ENCODE results near the gene OSTN.
"Not testable (repeated sequence)": the region's sequence is repeated elsewhere in the genome, so short reads cannot be mapped to it uniquely, and the experiment has no call there.

Gene OSTN, protein sequence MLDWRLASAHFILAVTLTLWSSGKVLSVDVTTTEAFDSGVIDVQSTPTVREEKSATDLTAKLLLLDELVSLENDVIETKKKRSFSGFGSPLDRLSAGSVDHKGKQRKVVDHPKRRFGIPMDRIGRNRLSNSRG

DNA sequence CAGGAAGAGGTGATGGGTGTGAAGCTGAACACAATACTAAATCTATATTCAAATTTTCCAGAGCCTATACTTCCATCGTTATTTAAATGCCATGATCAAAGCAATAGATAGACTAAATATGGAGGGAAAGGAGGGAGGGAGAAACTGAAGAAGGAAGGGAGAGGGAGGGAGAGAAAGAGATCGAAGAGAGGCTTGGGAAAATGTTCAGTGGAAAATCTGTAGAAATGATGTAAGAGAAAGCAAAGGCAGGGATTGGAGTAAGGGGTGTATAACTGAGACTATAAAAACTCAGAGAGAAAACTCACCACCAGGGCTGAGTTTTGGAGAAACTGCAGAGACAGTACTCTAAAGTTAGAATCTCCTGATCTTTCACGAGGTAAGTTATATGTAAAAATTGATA lies at the start of gene OSTN:
Gene OSTN (plus strand): TSS at position 310 of the 400 bp plus-strand sequence. CDS start 13,292 bp downstream, outside the sequence.
- no peak for DNase-seq

DNA sequence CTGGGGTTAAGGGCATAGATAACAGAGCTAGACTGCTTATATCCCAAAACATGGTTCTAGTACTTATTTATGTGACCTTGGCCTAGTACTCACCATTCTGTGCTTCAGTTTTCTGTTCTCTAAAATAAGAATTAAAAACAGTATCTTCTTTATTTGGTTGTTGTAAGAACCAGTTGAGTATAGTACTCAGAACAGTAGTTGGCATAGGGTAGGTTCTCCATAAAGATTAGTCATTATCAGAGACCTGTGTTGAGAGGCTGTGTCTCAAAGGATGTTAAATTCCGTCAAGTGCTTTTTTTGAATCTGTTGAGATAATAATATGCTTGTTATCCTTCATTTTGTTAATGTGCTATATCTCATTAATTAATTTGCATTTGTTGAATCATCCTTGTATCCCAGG lies 47.4 kb upstream of the OSTN start:
- no peak for DNase-seq

DNA sequence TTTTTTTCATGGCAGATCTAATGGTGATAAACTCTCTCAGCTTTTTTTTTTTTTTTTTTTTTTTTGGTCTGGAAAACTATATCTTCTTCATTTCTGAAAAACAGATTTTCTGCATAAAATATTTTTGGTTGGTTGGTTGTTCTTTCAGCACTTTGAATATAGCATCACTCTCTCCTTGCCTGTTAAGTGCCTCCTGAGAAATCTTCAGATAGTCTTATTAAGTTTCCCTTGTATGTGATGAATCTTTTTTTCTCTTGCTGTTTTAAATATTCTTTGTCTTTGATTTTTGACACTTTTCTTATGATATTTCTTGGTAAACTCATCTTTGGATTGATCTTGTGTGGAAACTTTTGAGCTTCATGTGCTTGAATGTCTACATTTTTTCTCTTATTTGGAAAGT lies 44.2 kb upstream of the OSTN start:
- no peak for DNase-seq

DNA sequence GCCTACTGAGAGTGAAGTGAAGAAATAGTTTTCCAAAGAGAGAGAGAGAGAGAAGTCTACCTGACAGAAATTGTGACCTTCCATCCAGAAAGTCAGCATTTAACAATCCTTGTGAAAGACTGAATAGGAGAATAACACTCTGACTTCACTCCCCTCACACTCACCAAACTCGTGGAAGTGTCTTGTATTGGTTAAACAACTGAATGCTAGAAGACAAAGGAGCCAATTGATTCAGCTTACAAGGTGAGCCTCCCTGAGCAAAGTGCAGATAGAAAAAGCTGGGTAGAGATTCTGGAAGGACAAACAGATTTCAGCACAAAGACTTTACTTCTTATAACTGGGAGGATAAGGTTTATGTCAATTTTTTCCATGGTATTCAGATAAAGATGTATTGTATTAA lies 40.8 kb upstream of the OSTN start:
- no peak for DNase-seq

DNA sequence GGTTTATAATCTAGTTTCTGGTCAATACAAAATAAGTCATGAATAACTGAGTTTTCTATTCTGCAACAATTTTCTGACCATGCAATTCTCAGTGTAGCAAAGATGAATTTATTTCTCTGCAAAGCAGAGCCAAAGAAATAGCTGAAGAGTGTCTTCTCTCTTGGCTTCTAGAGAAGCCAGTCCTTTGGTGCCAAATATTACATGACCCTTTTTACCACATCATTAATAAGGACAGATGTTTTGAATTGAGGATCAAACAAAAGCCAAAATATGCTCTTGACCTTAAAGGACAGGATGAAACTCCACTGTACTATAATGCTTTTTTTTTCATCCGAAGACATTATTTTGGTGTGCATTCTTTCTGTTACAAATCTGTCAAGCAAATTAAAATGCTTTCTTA lies 40.2 kb upstream of the OSTN start:
- DNase-seq = no peak

DNA sequence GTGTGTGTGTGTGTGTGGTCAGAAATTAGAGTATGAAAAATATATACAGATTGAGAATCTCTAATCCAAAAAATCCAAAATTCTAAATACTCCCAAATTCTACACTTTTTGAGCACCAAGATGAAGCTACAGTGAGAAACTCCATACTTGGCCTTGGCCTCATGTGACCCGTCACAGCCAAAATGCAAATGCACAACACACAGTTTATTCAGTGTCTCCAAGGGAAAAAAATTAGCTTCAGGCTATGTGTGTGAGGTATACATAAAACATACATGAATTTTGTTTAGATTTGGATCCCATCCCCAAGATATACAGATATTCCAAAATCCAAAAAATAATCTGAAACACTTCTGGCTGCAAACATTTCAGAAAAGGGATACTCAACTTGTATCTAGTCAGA lies 33.2 kb upstream of the OSTN start:
- no peak for DNase-seq

DNA sequence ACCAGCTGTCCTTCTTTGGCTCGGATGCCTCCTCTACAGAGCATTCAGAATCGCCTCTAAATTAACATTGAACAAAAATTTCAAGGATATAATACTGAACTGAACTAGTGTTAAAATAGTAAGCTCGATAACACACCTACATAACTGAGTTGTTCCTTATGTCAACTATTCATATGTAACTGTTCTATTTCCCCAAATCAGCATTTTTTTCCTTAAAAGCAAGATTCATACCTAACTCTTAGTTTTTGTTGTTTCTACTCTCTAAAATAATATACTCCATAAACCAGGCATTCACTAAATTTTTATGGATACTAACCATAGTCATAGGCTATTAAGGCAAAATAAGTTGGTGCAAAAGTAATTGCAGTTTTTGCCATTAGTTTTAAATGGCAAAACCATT lies 32.7 kb upstream of the OSTN start:
- no peak for DNase-seq

DNA sequence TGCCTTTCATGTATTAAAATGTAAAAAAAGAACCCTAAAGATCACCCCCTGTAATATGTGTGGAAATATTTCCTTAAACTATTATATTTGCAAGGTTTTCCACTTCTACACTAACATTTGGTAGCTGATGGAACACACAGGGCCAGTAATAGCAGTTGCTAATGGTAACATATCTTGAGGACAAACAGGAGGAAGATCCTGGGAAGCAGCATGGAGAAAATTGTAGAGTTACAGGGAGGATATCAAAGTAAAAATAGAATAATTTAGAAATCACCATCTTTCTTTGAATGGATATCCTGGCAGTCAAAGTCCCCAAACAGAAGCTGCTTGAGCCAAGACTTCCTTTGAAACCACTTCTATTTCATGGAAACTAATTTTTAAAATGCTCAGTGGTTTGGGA lies 29.5 kb upstream of the OSTN start:
- no peak for DNase-seq

DNA sequence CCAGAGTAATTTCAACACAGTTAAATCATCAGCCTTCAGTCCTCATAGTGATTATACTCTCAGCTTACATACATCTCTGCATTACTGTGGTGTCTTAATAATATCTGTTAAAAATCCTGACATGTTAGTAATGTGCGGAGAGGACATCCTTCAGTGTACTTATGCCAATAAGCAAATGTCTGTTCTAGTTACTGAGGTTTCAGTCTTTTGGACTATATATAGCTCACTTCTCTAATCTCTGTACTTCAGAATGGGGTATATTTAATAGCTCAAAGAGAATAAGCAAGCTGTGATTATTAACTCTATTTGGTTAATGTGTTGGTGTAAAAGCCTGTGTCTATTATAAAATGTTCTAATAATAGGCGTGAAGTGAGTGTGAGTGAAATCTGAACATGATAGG lies 28.9 kb upstream of the OSTN start:
- DNase-seq = no peak

DNA sequence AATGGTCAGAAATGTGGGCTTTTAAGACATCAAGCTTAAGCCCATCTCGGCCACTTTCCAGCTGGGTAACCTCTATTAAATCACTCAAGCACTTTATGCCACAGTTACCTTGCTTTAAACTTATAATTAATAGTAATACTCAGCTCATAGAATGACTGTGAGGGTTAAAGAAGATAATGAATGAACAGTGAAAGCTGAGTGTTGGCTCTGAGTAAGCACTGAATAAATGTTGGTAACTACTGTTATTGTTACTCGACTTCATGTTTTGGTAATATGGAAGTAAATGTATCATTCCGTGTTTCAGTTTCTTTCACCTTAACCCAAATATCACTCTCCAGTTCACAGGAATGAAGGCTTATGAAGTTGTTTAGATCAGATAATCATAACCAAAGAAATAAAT lies 23.9 kb upstream of the OSTN start:
- no peak for DNase-seq

DNA sequence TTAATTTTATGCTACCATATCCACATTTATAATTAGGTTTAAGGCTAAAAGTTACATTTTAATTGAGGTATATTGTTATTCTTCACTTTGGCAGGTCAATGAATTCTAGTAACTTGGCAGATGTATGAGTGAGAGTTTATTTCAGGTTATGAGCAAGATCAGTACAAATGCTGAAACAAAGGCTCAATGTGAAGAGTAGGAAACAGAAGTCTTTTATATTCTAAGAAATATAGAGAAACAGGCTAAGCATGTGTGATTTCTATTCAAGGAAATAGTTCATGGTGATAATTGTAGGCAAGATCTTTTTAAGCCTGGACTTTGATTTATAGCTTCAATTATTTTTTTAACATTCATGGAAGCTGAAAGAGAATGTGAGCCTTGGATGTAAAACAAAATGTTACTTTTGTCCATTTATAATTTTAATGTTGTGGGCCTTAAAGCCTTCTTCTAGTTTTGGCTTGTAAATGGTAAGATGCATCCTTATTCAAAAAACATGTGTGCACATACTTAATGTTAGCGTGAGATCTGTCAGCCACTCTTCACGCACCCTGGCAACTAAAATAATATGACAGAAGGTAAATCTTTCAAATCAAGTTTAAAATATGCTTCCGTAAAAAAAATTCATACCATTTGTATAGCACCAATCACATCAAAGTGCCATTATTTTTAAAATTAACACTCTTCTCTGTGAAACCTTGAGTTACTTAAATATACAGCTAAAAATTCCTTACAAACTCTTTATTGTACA lies 22.8 kb upstream of the OSTN start:
- no peak for DNase-seq

DNA sequence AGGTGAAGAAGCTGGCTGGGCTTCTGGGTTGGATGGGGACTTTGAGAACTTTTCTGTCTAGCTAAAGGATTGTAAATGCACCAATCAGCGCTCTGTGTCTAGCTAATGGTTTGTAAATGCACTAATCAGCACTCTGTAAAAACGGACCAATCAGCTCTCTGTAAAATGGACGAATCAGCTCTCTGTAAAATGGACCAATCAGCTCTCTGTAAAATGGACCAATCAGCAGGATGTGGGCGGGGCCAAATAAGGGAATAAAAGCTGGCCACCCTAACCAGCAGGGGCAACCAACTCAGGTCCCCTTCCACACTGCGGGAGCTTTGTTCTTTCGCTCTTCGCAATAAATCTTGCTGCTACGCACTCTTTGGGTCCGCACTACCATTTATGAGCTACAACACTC lies 13.7 kb upstream of the OSTN start:
- not testable (repeated sequence) for DNase-seq

DNA sequence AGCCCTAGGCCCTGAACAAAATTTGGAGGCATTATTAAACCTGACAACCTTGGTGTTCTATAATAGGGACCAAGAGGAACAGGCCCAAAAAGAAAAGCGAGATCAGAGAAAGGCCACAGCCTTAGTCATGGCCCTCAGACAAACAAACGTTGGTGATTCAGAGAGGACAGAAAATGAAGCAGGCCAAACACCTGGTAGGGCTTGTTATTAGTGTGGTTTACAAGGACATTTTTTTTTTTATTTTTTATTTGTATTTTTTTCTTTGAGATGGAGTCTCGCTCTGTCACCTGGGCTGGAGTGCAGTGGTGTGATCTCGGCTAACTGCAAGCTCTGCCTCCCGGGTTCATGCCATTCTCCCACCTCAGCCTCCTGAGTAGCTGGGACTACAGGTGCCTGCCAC lies 10.8 kb upstream of the OSTN start:
- DNase-seq = not testable (repeated sequence)

DNA sequence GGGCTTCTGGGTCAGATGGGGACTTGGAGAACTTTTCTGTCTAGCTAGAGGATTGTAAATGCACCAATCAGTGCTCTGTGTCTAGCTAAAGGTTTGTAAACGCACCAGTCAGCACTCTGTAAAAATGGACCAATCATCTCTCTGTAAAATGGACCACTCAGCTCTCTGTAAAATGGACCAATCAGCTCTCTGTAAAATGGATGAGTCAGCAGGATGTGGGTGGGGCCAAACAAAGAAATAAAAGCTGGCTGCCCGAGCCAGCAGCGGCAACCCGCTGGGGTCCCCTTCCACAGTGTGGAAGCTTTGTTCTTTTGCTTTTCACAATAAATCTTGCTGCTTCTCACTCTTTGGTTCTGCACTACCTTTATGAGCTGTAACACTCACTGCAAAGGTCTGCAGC lies 6.8 kb upstream of the OSTN start:
- not testable (repeated sequence) for DNase-seq

DNA sequence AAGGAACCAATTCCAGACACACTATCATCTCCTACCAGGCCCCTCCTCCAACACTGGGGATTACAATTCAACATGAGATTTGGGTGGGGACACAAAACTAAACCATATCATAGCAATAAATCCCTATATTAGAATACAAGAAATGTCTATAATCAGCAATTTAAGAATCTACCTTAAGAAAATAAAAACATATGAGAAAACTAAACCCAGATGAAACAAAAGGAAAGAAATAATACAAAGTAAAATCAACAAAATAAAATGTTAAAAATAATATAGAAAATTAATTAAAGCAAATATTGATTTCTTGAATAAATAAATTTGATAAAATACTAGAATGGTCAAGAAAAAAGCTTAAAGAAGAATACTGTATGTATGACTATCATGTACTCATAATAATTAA lies 6.1 kb upstream of the OSTN start:
- no peak for DNase-seq

DNA sequence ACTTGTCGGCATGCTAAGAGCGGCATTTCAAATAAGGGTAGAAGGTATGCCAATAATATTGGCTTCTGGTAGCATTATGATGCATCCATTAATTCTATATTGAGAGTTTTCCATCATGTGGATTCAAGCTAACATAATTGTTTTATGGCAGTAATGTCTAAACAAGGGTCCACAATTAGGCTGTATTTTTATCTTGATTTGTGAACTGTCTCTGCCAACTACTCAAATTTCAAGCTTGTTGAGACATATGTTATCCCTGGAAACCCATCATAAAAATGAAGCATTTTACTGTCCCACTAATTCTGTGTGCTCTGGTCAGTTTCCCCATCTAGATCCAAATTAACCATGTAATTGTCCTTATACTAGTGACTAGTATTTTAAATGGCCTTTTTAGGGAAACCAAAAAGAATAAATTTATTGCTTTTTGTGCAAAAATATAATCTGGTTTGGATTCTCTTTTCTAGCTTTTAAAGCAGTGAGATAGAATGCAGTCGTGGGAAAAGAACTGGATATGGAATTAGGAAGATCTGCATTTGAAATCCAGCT lies 1.2 kb upstream of the OSTN start:
- DNase-seq = no peak

DNA sequence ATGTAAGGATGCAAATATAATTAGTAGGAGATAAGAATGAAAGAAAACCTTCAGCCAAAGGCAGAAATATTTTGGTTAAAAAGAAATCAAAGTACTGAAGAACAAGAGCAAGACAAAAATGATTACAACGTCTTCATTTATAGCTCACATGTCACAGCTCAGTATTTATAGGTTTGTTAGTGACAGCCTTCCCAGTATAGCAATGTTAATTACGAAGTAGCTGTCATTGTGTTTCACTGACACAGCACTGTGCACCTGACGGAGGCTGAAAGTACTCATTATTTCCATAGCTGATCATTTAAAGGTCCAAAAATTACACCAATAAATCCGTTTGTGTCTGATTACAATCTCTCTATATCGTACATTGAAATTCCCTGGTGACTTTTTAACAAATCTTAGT lies 561 bp upstream of the OSTN start:
- no peak for DNase-seq

DNA sequence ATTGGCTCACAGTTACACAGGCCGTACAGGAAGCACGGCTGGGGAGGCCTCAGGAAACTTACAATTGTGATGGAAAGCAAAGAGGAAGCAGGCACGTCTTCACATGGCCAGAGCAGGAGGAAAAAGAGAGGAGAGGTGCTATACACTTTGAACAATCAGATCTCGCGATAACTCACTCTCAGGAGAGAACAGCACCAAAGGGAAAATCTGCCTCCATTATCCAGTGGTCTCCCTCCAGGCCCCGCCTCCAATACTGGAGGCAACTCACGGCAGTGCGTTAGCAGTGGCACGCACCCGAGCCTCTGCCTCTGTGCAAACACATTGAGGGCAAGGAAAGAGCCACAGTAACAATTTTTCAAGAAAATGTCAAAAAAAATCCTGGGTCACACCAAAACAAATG lies 11.0 kb downstream of the OSTN start:
- DNase-seq = no peak

DNA sequence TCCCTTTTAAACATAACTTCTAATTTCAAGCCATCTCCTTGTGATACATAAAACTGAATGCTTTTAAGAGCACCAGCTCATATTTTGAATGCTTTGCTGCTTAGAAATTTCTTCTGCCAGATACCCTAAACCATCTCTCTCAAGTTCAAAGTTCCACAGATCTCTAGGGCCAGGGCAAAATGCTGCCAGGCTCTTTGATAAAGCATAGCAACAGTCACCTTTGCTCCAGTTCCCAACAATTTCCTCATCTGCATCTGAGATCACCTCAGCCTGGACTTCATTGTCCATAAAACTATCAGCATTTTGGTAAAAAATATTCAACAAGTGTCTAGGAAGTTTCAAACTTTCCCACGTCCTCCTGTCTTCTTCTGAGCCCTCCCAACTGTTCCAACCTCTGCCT lies 17.5 kb downstream of the OSTN start:
- DNase-seq = no peak

DNA sequence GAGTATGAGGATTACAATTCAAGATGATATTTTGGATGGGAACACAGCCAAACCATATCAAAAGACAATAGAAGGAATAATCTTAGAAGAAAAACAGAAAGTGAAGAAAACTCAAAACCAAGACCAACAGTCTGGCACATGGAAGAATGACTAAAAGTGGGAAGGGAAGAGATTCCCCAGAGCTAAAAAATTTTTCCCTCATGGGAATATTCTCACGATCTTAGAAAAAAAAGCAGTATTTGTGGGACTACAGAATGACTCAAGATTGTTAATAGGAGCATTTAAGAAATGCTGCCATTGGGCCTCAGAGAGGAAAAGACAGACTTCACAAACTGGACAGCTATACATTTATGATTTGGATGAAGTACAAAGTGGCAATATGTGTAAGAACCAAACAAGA lies 18.3 kb downstream of the OSTN start:
- DNase-seq = no peak

DNA sequence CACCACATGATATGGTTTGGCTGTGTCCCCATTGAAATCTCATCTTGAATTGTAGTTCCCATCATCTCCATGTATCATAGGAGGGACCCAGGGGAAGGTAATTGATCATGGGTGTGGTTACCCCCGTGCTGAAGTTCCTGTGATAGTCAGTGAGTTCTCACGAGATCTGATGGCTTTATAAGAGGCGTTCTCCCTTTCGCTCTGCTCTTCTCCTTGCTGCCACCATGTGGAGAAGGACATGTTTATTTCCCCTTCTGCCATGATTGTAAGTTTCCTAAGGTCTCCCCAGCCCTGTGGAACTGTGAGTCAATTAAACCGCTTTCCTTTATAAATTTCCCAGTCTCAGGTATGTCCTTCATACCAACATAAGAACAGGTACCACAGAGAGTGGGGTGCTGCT lies 21.9 kb downstream of the OSTN start:
- no peak for DNase-seq

DNA sequence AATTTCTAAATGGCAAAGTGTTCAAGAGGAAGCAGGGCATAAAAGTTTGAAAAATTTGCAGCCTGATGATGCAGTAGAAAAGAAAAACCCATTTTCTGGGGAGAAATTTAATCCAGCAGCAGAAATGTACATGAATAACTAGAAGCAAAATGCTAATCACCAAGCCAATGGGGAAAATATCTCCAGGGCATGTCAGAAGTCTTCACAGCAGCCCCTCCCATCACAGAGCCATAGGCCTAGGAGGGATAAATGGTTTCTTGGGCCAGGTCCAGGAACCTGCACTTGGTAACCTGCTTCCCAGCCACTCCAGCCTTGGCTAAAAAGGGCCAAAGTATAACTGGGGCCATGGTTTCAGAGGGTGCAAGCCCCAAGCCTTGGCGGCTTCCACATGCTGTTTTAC lies 22.6 kb downstream of the OSTN start:
- DNase-seq = no peak

DNA sequence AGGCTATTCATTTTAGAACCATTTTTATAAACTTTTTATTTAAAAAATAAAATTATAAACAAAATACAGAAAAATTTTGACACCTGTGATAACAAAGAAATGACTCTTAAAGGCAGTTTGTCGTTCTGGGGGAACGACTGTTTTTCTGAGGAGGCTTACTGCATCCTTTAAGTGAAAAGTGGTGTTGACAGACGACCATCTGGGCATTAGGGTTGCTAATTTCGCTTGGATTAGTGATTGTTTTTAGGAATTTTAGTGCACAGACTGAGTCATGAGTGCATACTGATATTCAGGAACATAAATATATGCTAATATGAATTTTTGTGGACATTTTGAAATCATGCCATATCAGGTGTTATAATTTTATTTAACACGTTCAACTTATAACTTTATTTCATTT lies 28.5 kb downstream of the OSTN start:
- no peak for DNase-seq

DNA sequence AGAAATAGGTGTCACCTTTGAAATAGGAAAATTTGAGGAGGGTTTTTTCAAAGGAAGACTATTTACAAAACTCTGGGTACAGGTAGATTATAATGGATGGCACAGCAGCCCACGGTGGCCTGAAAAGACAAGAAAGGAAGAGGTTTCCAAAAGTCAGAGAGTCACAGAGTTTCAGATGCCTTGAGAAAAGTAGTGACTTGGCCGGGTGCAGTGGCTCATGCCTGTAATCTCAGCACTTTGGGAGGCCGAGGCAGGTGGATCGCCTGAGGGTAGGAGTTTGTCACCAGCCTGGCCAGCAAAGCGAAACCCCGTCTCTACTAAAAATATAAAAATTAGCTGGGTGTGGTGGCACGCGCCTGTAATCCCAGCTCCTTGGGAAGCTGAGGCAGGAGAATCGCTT lies 35.2 kb downstream of the OSTN start:
- DNase-seq = no peak
